Left kidney (tissue), 2 donors: ENCODE results near the gene CPN1. TPM values are rescaled to one million over a fixed set of nuclear protein-coding genes. Genes with fewer than 3 reads are reported as not detected.
"Not testable (repeated sequence)": the region's sequence is repeated elsewhere in the genome, so short reads cannot be mapped to it uniquely, and the experiment has no call there.

Experiments
- DNase-seq: peaks from one replicate; pipeline ENCODE4 v3.0.0-alpha.2; 2013
- polyA plus RNA-seq: library from polyadenylated mRNA; unstranded; fragments of 120-200 nt; gene quantifications from one replicate; pipeline ENCODE4 v1.2.1, GENCODE V29; 2013; ENCODE audit not compliant: insufficient read length

Gene CPN1
- polyA plus RNA-seq, 1 donor = 3.0 TPM

DNA sequence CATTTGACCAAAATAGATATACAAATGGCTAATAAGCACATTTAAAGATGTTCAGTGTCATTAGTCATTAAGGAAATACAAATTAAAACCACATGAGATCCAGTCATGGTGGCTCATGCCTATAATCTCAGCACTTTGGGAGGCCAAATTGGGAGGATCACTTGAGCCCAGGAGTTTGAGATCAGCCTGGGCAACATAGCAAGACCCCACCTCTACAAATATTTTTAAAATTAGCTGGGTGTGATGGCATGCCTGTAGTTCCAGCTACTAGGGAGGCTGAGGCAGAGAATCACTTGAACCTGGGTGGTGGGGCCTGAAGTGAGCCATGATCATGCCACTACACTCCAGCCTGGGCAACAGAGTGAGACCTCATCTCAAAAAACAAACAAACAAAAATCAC is 607 bp upstream of the CPN1 start:
- not testable (repeated sequence) for DNase-seq

DNA sequence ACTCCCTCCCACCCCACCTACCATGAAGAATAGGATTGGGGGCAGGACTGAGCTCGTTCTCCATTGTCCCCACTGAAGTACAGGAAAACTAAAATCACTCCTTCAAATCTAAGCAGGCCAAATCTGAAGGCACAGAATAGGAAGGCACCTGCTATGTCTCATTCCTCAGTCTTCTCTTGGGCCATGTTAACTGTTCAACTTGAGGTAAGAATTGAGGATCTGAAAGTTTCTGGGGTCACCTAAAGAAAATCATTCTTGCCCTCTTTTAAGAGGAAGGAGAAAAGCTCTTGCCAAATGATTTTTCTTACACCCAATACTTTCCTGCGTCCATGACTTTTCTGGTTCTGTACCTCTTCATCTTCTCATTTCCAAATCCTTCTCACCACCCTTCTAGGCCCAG is 4.9 kb downstream of the CPN1 start:
- DNase-seq = no peak

DNA sequence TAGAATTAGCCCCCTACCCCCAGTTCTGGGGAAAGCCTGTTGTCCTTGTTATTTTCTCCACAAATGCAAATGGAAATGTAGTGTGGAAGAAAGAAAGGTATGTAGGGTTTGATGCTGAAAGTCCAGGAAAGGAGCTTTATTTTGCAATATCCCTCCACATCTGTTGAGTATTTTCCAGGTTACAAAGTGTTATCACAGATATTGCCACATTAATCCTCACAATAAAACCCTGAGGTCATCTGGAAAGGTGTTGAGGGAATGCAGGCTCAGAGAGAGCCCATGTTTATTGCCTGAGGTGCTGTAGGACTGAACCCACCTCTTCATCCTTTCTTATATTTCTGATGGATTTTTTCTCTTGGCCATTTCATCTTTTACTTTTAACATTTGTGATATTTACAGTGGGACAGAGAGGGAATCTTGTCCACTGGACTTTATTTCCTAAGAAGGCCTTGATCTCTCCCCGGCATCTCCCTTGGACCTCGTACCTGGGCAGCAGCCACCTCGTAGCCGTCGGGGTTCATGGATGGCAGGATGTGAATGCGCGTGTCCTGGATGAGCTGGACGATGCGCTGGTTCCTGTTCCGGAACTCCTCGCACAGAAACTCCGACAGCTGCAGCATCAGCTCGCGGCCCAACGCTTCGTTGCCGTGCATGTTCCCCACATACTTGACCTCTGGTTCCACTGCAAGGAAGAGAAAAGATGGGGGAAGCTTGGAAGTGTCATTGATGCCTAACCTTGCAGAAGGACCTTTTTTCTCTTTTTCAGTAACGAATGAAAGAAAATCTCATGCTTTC is 6.0 kb downstream of the CPN1 start:
- no peak for DNase-seq

DNA sequence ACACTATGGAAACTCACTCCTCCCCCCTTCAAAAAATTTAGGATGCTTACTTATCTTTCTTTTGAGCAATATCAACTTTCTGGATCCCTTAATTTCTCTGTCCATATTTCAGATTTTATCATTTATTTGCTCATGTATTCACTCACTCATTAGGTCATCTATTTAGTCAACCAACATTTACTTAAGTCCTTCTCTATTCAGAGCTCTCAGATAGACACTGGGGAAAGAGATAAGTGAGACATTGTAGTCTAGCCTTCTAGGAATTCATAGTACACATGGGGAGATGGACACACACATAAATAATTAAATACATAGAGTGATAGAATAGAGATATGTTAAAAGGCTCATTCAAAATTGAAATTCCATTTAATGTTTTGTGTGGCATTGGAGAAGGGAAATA is 9.2 kb downstream of the CPN1 start:
- DNase-seq = no peak

DNA sequence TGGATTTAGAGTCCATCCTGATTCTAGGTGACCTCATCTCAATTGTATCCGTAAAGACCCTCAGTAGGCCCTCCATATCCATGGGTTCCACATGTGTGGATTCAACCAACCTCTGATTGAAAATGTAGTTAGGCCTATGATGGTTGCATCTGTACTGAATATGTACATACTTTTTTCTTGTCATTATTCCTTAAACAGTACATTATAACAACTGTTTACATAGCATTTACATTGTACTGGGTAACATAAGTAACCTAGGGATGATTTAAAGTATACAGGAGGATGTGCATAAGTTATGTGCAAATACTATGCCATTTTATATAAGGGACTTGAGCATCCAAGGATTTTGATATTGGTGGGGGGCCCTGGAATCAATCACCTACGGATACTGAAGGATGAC is 10.1 kb downstream of the CPN1 start:
- DNase-seq = no peak

DNA sequence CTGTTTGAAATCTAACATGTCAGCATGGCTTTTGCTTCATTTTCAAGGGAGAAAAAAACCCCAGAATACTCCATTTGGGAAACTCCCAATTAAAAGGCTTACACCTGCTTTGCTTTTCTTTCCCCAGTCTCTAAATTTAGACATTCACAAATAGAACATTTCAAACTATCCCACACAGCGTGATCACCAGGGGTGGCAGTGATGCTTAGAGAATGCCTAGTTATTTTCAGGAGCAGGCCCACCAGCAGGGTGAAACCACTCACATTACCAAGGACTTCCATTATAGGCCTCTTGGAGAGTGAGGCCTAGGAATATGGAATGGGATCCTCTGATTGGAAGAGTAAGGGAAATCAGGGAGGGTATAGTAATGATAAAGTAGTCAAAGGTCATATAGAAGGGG is 14.2 kb downstream of the CPN1 start:
- no peak for DNase-seq

DNA sequence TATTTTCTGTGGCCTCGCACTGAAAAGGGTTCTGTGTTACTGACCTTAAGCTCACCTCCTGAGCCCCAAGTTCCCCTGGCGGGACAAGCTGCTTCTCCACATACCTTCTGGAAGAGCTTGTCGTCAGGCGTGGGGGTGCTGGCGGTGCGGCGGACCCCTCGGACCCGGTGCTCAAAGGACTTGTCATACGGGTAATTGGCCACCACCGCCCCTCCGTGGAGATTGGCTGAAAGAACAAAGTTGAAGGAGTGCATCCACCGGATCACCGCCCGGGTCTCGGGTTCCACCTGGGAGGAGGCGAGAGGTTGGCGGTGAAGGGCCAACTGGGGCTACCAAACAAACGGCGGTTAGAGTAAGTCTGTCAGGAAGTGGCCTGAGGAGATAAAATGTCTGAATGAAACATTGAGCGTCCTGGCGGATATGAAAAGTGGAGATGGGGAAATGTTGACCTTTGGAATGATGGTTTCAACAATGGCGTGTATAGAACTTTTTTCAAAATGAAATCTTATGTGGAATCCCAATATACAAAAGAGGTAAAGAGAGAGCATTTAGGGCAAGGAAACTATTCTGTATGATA is 16.5 kb downstream of the CPN1 start:
- DNase-seq = no peak

DNA sequence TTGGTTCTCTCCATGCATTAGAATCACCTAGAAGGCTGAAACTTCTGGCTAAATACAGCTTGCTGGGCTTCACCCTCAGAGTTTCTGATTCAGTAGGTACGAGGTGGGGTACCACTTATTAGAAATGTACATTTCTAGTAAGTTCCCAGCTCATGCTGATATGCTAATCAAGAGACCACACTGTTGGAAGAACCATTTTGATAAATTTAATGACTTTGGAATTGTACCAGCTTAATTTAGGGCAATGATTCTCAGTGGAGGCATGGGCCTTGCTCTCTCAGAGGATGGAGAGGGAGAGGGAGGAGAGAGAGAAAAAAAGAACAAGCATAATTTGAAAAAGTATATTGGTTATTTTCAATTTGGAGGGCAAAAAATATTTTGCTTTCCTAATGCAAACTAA is 20.3 kb downstream of the CPN1 start:
- DNase-seq = no peak

DNA sequence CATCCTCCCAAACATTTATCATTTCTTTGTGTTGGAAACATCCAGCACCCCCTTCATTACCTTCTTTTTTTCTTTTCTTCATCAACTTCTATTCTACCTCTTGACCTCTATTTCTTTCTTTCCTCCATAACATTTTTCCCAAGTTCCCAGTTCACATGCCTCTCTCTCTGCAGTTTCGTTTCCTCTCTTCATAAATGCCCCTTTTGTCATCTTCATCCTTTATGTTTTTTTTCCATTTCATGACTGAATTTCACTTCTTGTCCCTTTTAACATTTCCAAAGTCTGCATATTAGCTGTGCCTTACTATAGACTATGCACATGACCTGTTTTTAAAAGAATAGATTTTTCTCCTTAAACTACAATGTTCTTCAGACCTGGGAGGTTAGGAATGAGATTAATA is 23.7 kb downstream of the CPN1 start:
- no peak for DNase-seq

DNA sequence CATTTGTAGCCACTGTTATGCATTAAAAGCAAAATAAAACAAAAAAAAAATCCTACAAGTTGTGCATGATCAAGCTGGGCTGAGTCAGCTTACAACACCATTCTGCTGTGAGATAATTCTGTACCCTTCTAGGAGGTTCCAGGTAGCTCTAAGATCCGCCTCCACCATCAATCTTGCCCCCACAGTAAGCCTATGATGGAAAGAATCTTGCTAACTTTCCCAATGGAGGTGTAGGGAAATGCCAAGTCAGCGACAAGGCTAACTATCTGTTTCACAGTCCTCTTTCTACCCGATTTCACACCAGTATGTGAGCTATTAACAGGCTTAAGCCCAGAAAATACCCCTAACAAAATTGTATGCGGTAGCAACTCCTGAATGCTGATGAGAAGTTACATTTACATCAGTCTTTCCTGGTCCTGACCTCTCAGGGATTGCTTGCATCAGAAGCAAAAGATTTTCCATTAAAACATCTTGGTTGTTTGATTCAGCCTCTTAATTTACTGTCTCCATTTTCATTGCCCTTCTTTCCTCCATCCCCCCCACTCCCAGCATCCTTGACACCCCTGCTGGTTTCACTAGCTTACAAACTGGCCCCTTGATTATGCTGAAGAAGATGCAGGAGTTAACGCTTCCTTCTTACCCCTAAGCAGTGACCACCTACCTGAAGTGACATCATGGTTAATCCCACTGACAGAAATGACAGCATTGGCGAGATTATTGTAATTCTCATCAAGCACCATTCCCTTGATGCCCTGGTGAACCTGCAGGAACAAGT is 27.8 kb downstream of the CPN1 start:
- DNase-seq = no peak

DNA sequence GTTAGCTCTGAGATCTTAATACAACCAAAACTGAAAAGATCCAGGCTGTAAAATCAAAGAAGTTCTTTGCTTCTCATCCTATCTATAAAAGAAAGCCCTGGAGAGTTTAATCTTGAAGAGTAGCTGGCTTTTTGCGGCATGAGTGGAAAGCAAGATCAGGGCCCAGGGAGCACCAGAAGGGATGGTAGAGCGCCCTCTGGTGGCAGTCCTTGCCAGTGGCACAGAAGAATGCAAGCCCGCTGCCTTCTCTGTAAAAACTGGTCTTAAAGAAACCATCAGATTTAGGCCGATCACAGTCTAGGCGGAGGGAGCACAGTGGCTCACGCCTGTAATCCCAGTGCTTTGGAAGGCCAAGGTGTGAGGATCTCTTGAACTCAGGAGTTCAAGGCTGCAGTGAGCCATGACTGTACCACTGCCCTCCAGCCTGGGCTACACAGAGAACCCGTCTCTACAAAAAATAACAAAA is 35.6 kb downstream of the CPN1 start:
- peak; percentile 89 for DNase-seq

DNA sequence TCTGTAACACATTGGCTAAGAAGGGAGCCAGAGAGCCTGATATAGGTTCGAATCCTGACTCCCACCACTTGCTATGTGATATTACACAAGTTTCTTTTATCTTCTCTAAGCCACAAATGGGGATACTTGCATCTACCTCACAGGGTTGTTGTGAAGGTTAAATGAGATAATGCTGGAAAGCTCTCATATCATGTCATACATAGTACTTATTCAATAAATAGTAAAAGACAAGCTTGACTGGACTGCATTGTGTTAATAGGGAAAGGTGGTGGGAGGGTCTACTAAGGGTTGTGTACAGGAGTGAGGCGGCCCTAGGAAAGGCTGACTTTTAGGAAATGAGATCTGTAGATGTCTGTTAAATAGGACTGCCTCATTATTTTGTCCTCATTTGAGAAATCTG is 36.1 kb downstream of the CPN1 start:
- no peak for DNase-seq

DNA sequence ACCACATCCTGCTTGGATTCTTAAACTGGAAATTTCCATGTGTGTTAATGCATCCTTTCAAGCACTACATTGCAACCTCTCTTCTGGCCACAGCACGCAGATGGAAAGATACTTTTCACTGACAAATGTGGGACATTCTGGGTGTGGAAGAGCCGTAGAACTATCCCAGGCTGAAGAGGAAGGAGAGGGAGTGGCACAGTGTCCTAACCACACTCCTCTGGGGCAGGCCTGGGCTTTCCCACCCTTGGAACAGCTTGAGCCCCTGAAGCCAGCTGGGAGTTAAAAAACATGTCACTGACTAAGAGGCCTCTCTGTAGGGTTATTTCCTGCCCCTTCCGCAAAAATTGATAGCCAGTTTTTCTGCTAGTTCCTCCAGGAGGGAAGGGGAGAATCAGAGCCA is 37.9 kb downstream of the CPN1 start:
- DNase-seq = no peak

DNA sequence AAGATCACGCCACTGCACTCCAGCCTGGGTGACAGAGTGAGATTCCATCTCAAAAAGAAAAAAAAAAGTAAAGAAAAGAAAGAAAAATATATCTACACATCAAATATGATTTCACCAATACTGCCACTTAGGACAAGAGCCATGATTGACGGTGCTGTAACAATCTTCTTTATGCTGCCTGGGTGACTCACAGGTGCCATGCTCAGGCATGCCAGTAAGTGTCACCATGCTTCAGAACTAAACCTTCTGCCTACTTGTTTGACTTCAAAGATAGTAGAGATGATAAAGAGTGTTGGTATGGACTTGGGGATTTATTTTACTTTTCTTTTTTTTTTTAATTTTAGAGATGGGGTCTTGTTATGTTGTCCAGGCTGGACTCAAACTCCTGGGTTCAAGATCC is 38.3 kb downstream of the CPN1 start:
- DNase-seq = no peak

DNA sequence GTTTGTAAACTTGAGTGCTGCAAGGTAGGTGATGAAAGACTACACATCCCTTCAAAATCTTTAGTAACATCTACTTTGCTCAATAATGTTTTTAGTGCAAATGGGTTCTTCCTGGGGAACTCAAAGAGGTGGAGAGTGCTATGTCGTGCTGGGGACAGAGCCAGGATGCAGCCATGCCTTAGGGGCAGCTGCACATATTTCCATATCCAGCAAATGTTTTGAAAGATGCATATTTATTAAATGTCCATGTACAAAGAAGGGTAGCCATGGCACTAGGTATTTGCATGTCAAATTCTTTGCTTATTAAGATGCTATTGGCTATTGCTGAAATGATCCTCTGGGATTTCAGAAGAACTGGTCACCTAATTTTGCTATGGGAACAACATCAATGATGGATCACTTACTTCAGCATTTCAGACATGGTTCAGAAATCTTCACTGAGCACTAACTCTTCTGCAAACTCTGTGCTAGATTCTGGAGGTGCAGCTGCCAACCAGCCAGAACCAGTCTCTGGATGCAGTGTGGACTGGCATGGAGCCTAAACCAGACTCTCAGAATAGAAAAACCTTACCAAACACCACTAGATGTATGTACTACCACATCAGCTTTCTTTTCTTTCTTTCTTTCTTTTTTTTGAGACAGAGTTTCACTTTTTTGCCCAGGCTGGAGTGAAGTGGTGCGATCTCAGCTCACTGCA is 40.2 kb downstream of the CPN1 start:
- DNase-seq = no peak

DNA sequence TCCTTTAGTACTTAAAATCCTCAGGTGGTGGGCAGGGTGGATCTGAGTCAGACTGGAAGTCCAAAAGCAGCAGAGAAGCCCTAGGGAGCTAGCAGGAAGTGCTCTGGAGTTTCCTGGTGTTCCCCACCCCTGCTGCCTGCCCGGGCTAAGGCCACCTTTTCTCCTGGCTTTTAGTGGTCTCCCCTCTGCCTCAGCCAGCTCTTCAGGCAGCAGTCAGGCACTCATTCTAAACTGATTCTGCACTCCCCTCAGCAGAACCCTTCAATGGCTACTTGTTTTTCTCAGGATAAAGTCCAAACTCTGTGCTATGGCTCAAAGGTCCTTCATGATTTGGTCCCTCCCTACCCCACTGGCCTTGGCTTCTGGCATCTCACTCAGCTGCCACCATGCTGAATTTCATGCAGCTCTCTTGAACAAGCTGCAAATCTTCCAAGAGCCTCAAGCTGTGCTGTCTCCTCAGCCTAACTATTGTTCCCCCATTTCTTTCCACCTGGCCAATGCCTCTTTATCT is 43.1 kb downstream of the CPN1 start:
- no peak for DNase-seq

DNA sequence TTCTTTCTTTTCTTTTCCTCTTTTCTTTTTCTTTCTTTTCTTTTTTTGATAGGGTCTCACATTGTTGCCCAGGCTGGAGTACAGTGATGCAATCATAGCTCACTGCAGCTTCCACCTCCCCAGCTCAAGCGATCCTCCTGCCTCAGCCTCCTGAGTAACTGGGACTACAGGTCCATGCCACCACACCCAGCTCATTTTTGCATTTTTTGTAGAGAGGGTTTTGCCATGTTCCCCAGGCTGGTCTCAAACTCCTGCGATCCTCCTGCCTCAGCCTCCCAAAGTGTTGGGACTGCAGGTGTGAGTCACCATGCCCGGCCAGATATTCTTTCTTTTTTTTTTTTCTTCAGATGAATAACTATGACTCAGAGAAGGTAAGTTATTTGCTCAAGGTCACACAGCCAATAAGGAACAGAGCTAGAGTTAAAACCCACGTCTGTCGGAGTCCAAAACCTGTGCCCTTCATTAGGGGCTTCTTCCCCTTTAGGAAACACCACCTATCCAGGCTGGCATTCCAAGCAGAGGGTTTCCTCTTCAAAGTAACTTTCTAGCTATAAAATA is 43.8 kb downstream of the CPN1 start:
- DNase-seq = no peak

DNA sequence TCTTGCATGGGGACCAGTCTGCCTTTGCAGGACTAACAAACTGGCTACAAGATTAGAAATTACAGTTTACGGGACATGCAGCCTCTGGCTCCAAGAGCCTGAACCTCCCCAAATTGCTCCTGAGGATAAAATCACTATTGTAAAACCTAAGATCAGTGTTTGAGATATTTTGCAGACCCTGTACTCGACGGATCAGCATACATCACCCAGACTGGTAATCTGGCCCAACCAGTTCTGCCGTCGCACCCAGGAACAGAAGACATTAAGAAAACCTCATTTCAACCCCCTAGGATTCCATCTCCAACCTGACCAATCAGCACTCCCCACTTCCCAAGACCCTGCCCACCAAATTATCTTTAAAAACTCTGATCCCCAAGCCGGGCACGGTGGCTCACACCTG is 44.8 kb downstream of the CPN1 start:
- DNase-seq = no peak

DNA sequence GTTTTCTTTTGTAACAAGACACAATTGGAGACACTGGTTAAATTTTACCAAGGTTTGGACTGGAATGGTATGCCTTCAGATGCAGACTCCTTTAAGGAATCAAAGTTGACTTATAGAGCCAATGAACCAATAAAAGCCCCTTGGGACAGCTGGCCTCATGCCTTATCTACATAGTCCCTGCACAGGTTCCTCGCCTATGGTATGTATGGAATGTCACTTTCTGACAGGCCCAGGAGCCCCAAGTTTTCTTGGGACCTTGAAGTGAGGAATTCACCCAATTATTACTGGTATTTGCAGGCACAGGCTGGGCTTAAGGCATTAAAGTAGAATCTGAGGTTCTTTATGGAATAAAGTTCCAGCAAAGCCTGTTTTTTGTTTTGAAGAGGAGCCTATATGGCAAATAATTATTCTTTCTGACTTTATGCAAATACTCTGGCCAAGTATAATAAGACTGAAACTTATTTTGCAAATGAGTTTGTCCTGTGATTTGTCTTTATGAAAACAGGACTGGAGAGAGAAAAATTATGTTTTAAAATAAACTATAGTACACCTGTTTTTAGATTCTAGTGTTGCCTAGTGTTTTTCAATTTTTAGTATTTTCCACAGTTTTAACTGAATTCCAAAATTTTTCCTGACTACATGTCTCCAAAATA is 47.8 kb downstream of the CPN1 start:
- no peak for DNase-seq

DNA sequence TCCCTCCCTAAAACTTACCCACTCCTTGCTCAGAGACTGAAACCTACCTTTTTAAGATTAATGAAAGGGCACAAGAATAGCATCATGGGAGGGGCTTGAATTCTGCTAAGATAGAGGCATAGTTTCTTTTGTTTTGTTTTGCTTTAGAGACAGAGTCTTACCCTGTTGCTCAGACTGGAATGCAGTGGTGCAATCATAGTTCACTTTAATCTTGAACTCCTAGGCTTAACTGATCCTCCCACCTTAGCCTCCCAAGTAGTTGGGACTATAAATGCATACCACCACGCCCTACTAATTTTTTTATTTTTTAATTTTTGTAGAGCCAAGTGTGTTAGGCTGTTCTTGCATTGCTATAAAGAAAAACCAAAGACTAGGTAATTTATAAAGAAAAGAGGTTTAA is 54.3 kb downstream of the CPN1 start:
- DNase-seq = no peak

DNA sequence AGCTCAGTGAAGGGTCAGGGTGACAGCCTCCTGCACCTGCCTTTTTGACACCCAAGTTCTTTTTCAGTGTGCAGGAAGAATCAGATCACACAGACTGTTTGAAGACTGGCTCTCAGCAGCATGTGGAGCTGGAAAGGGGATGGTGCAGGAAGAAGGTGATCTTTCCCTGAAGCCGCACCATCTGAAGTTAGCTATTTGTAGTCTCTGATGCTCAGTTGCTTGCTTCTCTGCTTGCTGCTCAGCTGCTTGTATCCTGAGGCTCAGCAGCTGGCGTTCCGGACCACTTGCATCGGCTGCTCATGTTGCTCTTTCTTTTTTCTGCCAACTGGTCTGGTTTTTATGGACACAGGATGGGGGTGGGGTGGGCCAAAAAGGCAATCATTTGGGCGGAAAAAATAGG is 56.1 kb downstream of the CPN1 start:
- DNase-seq = peak; percentile 73

DNA sequence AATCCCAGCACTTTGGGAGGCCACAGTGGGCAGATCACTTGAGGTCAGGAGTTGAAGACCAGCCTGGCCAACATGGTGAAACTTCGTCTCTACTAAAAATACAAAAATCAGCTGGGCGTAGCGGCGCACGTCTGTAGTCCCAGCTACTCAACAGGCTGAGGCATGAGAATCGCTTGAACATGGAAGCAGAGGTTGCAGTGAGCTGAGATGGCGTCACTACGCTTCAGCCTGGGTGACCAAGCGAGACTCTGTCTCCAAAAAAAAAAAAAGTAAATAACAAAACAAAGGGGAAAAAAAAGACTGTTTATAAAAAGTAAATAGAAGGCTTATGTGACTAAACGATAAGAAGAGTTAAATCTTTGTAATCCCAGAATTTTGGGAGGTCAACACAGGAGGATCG is 56.9 kb downstream of the CPN1 start:
- DNase-seq = no peak
